Left ventricle myocardium inferior (tissue), 1 donor: ENCODE data around the gene ALPP. TPM values are rescaled to one million over a fixed set of nuclear protein-coding genes. Genes with fewer than 3 reads are reported as not detected.
"Not testable (repeated sequence)": the region's sequence is repeated elsewhere in the genome, so short reads cannot be mapped to it uniquely, and the experiment has no call there.

Experiments
- DNase-seq: peaks from one replicate; pipeline ENCODE4 v3.0.0-alpha.2; 2020
- H3K27ac ChIP-seq: fragments of 200-600 bp; replicated peaks from 2 replicates; pipeline ENCODE4 v1.8.0; 2021
- H3K27me3 ChIP-seq: fragments of 200-600 bp; 2 replicates; pipeline ENCODE4 v1.8.0; 2021; ENCODE audit warnings: low read depth
- H3K36me3 ChIP-seq: fragments of 200-600 bp; 2 replicates; pipeline ENCODE4 v1.8.0; 2021
- H3K4me1 ChIP-seq: fragments of 200-600 bp; 2 replicates; pipeline ENCODE4 v1.8.0; 2021
- H3K4me3 ChIP-seq: fragments of 200-600 bp; 2 replicates; pipeline ENCODE4 v1.8.0; 2021; ENCODE audit warnings: mild to moderate bottlenecking, moderate library complexity
- H3K9me3 ChIP-seq: fragments of 200-600 bp; replicated peaks from 2 replicates; pipeline ENCODE4 v1.8.0; 2021
- intact Hi-C: fragments of 100-400 bp; cut with micrococcal nuclease; formaldehyde crosslinking; loops from one replicate; pipeline ENCODE4 v1.11.0; 2022
- total RNA-seq: library from RNA; stranded (reverse); fragmentation: NEBNext Ultra II Directional; extraction: Animal tissue kit (Norgen Biotek cat#: 25700); gene quantifications from one replicate; pipeline ENCODE4 v1.2.1, GENCODE V29; 2021
- TF ChIP-seq, protein P1 (sequence below): fragments of 200-600 bp; IDR thresholded peaks from 2 replicates; pipeline ENCODE4 v1.8.0; 2021; ENCODE audit warnings: antibody characterized with exemption, mild to moderate bottlenecking, borderline replicate concordance
- donor health status: DM: no; HTN: yes; CAD: no; lungs with severe emphysema.

Gene ALPP
- total RNA-seq, 1 donor from 2014 or later, result not detected

DNA sequence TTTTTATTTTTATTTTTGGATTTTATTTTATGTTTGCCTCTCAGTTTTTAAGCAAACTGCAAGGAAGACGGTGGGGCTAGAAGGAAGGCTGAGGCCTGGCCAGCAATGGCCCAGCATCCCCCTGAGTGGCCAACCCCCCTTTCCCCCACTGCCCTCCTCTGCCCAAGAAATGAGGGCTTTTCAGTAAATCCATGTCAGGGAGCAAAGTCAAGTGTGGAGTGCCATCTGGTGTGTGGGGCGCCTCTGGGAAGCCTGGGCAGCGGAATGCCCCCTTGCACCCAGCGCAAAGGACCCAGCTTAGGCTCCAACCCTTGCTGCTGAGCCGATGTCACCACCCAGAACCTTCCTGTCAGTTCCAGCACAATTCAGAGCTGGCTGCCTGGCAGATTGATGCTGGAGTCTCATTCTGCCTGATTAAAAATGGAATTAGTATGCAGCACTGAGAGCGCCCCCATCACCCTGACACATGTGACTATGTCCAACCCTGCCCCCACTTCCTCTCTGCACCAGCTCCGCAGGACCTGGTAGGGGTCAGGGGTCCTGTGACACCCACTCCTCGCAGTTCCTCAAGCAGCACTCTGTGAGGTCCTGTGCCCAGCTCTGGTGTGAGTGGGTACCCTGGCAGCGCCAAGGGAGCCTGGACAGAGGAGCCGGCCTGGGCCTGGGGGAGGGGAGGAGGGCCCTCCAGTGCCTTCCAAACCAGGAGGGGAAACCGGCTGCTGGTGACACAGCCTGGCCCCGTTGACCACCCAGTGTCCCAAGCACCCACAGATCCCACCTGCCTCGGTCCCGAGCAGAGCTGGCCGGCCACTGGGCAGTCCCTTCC, 9.2 kb upstream of the ALPP start:
- Histone ChIP-seq H3K27me3 (peaks cover 38% of the 10 kb centered on the region), H3K27ac (no peak overlapping the region), H3K4me3 (no peak overlapping the region), H3K4me1 (no peaks in the 10 kb centered on the region), H3K9me3 (no peaks in the 10 kb centered on the region), H3K36me3 (no peaks in the 10 kb centered on the region)
- TF ChIP-seq, protein P1, sequence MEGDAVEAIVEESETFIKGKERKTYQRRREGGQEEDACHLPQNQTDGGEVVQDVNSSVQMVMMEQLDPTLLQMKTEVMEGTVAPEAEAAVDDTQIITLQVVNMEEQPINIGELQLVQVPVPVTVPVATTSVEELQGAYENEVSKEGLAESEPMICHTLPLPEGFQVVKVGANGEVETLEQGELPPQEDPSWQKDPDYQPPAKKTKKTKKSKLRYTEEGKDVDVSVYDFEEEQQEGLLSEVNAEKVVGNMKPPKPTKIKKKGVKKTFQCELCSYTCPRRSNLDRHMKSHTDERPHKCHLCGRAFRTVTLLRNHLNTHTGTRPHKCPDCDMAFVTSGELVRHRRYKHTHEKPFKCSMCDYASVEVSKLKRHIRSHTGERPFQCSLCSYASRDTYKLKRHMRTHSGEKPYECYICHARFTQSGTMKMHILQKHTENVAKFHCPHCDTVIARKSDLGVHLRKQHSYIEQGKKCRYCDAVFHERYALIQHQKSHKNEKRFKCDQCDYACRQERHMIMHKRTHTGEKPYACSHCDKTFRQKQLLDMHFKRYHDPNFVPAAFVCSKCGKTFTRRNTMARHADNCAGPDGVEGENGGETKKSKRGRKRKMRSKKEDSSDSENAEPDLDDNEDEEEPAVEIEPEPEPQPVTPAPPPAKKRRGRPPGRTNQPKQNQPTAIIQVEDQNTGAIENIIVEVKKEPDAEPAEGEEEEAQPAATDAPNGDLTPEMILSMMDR, result no peak
- intact Hi-C loops, result no loop called here
- DNase-seq, result no peak

DNA sequence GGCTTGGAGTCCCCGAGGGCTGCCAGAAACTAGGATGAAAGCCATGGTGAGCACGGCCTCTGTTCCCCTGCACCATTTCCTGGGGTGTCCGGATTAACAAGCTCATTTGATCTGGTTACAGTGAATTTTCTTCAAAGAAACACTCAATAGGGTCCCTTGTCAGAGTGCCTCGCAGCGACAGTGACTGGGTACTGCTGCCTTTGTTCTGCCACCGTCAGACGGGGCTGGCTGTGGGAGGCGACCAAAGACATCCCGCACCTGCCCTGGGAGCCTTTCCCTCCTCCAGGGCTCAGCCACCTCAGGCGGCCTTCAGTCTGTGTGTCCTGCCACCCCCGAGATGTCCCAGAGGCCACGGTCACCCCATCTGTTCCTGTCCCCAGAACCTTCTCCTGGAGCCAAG, 8.5 kb upstream of the ALPP start:
- H3K4me1 ChIP-seq, H3K9me3 ChIP-seq, intact Hi-C loops, H3K36me3 ChIP-seq, H3K4me3 ChIP-seq, H3K27ac ChIP-seq, DNase-seq: not testable (repeated sequence)
- peaks cover 38% of the 10 kb centered on the region for H3K27me3 ChIP-seq

DNA sequence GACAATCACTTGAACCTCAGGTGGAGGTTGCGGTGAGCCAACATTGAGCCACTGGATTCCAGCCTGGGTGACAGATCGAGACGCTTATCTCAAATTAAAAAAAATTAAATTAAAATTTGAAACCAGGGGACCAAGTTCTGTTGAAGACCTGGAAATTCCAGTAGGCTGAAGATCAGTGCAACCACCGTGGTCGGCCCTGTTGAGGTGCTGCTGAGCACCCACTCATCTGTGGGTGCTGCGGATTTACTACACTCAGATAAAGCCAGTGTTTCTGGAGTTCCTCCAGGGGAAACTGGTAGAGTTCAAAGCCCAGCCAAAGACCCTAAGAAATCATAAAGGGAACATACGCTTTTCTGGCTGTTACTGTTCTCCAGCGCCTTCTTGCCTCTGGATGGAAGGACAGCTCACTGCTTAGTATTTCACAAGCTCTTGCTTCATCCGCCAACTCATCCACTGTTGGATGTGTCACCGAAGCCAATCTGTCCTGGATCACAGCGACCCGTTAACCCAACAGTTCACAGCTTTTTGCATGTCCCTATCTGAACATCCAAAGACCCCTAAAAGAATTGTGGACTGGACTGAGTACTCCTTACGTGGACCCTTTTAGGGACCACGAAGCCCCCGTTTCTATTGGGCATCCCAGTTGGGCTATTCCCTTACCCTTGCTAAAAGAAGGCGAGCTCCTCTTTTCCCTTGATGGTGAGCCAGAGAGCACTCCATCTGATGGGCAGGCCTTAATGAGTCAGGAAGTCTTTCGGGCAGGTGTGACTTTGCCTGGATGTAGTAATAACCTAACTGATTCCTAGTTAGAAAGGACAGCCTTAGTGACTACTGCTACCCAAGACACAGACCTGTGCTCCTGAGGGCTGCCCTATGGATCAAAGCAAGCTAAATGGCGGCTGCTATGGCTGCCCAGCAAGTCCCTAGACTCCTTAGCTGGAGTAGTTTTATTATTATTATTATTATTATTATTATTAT, 6.0 kb upstream of the ALPP start:
- TF ChIP-seq, protein P1, result no peak
- intact Hi-C loops, result no loop called here
- Histone ChIP-seq H3K36me3 (no peaks in the 10 kb centered on the region), H3K9me3 (no peaks in the 10 kb centered on the region), H3K4me1 (no peaks in the 10 kb centered on the region), H3K27me3 (peaks cover 59% of the 10 kb centered on the region), H3K27ac (no peak overlapping the region), H3K4me3 (no peak overlapping the region)
- no peak for DNase-seq

DNA sequence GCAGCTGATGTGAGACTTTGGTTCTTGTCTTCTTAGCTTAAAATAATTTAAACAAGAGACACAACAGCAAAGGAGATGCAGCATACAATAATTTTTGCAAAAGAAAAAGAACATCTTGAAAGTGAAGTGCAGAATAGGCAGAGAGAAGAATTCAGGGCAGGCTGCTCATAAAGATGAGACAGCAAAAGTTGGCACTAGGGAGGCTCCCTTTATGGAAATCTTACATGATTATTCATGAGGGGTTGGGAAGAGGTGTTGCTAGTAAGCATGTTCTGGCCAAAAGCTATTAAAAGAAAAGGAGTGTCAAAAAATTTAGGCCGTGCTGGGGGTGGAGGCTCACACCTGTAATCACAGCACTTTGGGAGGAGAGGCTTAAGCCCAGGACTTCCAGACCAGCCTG, 4.2 kb upstream of the ALPP start:
- H3K27me3 ChIP-seq, result peaks cover 59% of the 10 kb centered on the region
- no peaks in the 10 kb centered on the region for H3K36me3 ChIP-seq
- no peaks in the 10 kb centered on the region for H3K4me1 ChIP-seq
- no peak overlapping the region for H3K4me3 ChIP-seq
- no peaks in the 10 kb centered on the region for H3K9me3 ChIP-seq
- no peak for DNase-seq
- TF ChIP-seq, protein P1, result no peak
- H3K27ac ChIP-seq, result no peak overlapping the region
- intact Hi-C loops, result no loop called here

DNA sequence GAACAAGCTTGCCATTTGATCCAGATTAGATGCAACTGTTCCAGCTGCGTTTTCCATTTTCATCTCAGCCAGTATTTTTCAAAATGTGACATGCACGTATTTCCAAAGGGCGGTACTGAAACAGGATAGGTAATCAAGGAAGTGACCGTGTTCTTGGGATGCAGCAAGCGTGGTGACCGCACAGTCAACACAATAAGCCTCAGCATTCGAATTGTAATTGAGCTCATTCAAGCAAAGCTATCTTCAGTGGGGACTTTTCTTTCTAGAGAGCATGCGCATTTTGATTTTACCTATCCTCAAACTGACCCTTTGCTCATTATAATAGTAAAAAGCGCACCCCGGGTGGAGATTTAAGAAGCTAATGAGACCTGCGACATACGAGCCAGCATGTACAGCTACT, 3.4 kb upstream of the ALPP start:
- Histone ChIP-seq H3K4me1 (no peaks in the 10 kb centered on the region), H3K4me3 (no peak overlapping the region), H3K9me3 (no peaks in the 10 kb centered on the region), H3K36me3 (no peaks in the 10 kb centered on the region), H3K27me3 (peaks cover 62% of the 10 kb centered on the region), H3K27ac (no peak overlapping the region)
- intact Hi-C loops, result no loop called here
- no peak for DNase-seq
- TF ChIP-seq, protein P1, result no peak
